ENCODE results near the gene ART1.

DNA sequence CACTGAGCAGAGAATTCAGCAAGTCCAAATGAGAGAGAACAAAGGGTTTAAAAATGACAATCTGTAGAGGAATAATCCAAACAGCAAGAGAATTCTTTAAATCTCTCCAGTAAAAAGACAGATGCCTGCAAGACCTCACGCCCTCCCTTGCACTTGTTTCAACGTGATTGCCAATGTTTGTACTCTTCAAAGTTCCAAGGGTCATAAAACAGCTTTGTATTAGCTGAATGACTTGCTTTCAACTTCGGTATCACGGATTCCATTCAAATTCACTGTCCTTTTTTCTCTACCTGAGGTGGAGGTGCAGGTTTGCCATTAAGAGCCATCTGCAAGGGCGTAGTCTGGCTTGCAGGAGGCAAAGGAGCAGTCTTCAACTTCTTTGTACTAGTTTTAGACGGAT is 67.3 kb downstream of the ART1 start:
- no peak for TF ChIP-seq POLR2A (IDR thresholded peaks at IDR 0.05)
- TF ChIP-seq CTCF (IDR thresholded peaks at IDR 0.05) = no peak
